GM10248 (cell line): Measurements from ENCODE around the gene REP15.

Source experiments
- CTCF ChIA-PET: fragments of 300-600 bp; sonication (Branson Sonifier 250); formaldehyde crosslinking; extraction: SDS; loops from one replicate; lab custom pipeline; 2021; ENCODE audit warnings: antibody characterized with exemption; lab: Yijun Ruan, JAX
- POLR2A ChIA-PET: fragments of 350-650 bp; sonication (Branson Sonifier 250); formaldehyde crosslinking; extraction: SDS; loops from one replicate; lab custom pipeline; 2020; ENCODE audit warnings: antibody characterized with exemption; lab: Yijun Ruan, JAX
- DNase-seq: peaks from one replicate; pipeline ENCODE4 v3.0.0; 2012; ENCODE audit errors: extremely low spot score
- CTCF ChIP-seq: IDR thresholded peaks from 2 replicates; pipeline ENCODE4 v1.5.1; 2012; ENCODE audit warnings: mild to moderate bottlenecking, low read depth; ENCODE audit errors: extremely low read depth, missing control alignments, control extremely low read depth

The REP15 gene

GRCh38 chr12:27709212-27709931 is 13.1 kb downstream of the REP15 start:
- CTCF ChIA-PET, result interaction anchor here (1.5 to 2.0 kb wide), 3 partner anchors 8 to 275 kb away, joined by 3 to 7 read pairs (median 5); partner anchors contain the start of gene REP15
- DNase-seq, result no peak
- POLR2A ChIA-PET, result no interaction called here
- TF ChIP-seq CTCF, result no peak

GRCh38 chr12:27709932-27710591 is 13.8 kb downstream of the REP15 start:
- ChIA-PET POLR2A (no interaction called here), CTCF (interaction anchor here (0.6 to 2.0 kb wide), 5 partner anchors 9 to 276 kb away, joined by 3 to 7 read pairs (median 3); partner anchors contain the start of gene REP15)
- TF ChIP-seq CTCF, result no peak
- DNase-seq, result no peak

- peak; percentile 91 for DNase-seq
- ChIA-PET POLR2A (no interaction called here), CTCF (interaction anchor here (0.6 to 2.0 kb wide), 5 partner anchors 10 to 276 kb away, joined by 3 to 7 read pairs (median 3); partner anchors contain the start of gene REP15)
- no peak for TF ChIP-seq CTCF
These were observed 14.5 kb downstream of the REP15 start, which contains the start of gene MRPS35 for GRCh38 chr12:27710592-27711316. TSS of gene MRPS35 (plus strand) at chr12:27710832. CDS start at chr12:27710844, 12 bp downstream.

- ChIA-PET POLR2A (no interaction called here), CTCF (interaction anchor here (1.5 kb wide), 1 partner anchor 275 kb away, joined by 3 read pairs; no protein-coding TSS in a partner anchor)
- peak; percentile 26 for DNase-seq
- TF ChIP-seq CTCF, result no peak
These were observed 15.1 kb downstream of the REP15 start for GRCh38 chr12:27711317-27711682.

- no peak for TF ChIP-seq CTCF
- ChIA-PET POLR2A (no interaction called here), CTCF (no interaction called here)
- no peak for DNase-seq
These were observed 15.7 kb downstream of the REP15 start for GRCh38 chr12:27711967-27712366.

- no peak for TF ChIP-seq CTCF
- ChIA-PET CTCF (interaction anchor here (1.0 to 3.3 kb wide), 6 partner anchors 8 to 1150 kb away, joined by 3 to 28 read pairs (median 6); no protein-coding TSS in a partner anchor), POLR2A (interaction anchor here (0.6 kb wide), 1 partner anchor 51 kb away, joined by 3 read pairs; no protein-coding TSS in a partner anchor)
- no peak for DNase-seq
These were observed 27.0 kb downstream of the REP15 start for GRCh38 chr12:27723212-27723611.
